SU-DHL-6 (cell line): ENCODE data around the gene FOXC1.

Experiments used
- H2AFZ ChIP-seq: fragments of 200-600 bp; sonication (generic); 2 replicates; pipeline ENCODE4 v1.6.1; 2014; ENCODE audit warnings: low read depth, mild to moderate bottlenecking, moderate library complexity, mixed read lengths, antibody characterized with exemption, low read length; ENCODE audit not compliant: severe bottlenecking
- H3F3A ChIP-seq: fragments of 200-600 bp; shearing (Covaris generic); 2 replicates; pipeline ENCODE4 v1.6.0; 2016; ENCODE audit warnings: antibody characterized with exemption, mild to moderate bottlenecking; ENCODE audit not compliant: insufficient read depth
- H3K27ac ChIP-seq: fragments of 200-600 bp; sonication (generic); 2 replicates; pipeline ENCODE4 v1.5.1; 2016; ENCODE audit warnings: low read depth, mild to moderate bottlenecking, low read length, moderate library complexity, mixed read lengths
- H3K27me3 ChIP-seq: fragments of 200-600 bp; sonication (generic), shearing (Covaris generic); 2 replicates; pipeline ENCODE4 v1.6.0; 2014; ENCODE audit warnings: mild to moderate bottlenecking, low read length
- H3K36me3 ChIP-seq: fragments of 200-600 bp; sonication (generic); 2 replicates; pipeline ENCODE4 v1.6.1; 2014; ENCODE audit warnings: mild to moderate bottlenecking, low read length, mixed read lengths
- H3K4me2 ChIP-seq: fragments of 300-600, 200-600 bp; shearing (Covaris generic), sonication (generic); 2 replicates; pipeline ENCODE4 v1.6.0; 2014; ENCODE audit warnings: low read length, low read depth, mild to moderate bottlenecking; ENCODE audit not compliant: poor library complexity, severe bottlenecking
- H3K4me3 ChIP-seq: fragments of 200-600 bp; sonication (generic); 2 replicates; pipeline ENCODE4 v1.5.1; 2014; ENCODE audit warnings: antibody characterized with exemption, low read length, mild to moderate bottlenecking, mixed read lengths; ENCODE audit not compliant: insufficient read depth, poor library complexity, severe bottlenecking
- H3K79me2 ChIP-seq: fragments of 200-600 bp; sonication (generic); 2 replicates; pipeline ENCODE4 v1.6.1; 2014; ENCODE audit warnings: mild to moderate bottlenecking, low read length, moderate library complexity; ENCODE audit not compliant: insufficient read depth
- H3K9ac ChIP-seq: fragments of 200-600 bp; sonication (generic); 2 replicates; pipeline ENCODE4 v1.7.0; 2014; ENCODE audit warnings: mild to moderate bottlenecking, low read length
- H3K9me2 ChIP-seq: fragments of 200-600 bp; sonication (generic); replicated peaks from 2 replicates; pipeline ENCODE4 v1.6.1; 2014; ENCODE audit warnings: low read length; ENCODE audit not compliant: insufficient read depth
- H3K9me3 ChIP-seq: fragments of 200-600 bp; sonication (generic); 2 replicates; pipeline ENCODE4 v1.6.1; 2014; ENCODE audit warnings: low read length, mixed read lengths; ENCODE audit not compliant: insufficient read depth
- H4K20me1 ChIP-seq: fragments of 200-600 bp; sonication (generic); 2 replicates; pipeline ENCODE4 v1.6.1; 2014; ENCODE audit warnings: low read depth, mild to moderate bottlenecking, antibody characterized with exemption, low read length, moderate library complexity, mixed read lengths
- CTCF ChIP-seq: fragments of 200-600 bp; sonication (generic); IDR thresholded peaks from one replicate; pipeline ENCODE4 v1.5.1; 2017; ENCODE audit warnings: antibody characterized with exemption, mild to moderate bottlenecking, low read length, moderate library complexity; ENCODE audit not compliant: insufficient read depth, poor library complexity, severe bottlenecking
- EZH2phosphoT487 ChIP-seq: fragments of 200-600 bp; sonication (generic), shearing (Covaris generic); conservative IDR thresholded peaks from 2 replicates; pipeline ENCODE4 v1.6.1; 2018; ENCODE audit warnings: mild to moderate bottlenecking, antibody characterized with exemption, low read length, moderate library complexity, mixed read lengths

The FOXC1 gene

GRCh38 chr6:1619098-1619672 is 9.5 kb downstream of the FOXC1 start:
- Histone ChIP-seq H3K9me3 (no peaks in the 10 kb centered on the region), H3F3A (no peaks in the 10 kb centered on the region), H3K4me2 (no peak overlapping the region), H3K9me2 (no peaks in the 10 kb centered on the region), H3K27ac (no peak overlapping the region), H3K27me3 (no peaks in the 10 kb centered on the region), H3K36me3 (no peaks in the 10 kb centered on the region), H3K9ac (no peak overlapping the region), H3K4me3 (no peak overlapping the region), H2AFZ (no peak overlapping the region), H3K79me2 (no peaks in the 10 kb centered on the region), H4K20me1 (no peaks in the 10 kb centered on the region)
- TF ChIP-seq CTCF = no peak
- TF ChIP-seq EZH2phosphoT487 = no peak

DNA sequence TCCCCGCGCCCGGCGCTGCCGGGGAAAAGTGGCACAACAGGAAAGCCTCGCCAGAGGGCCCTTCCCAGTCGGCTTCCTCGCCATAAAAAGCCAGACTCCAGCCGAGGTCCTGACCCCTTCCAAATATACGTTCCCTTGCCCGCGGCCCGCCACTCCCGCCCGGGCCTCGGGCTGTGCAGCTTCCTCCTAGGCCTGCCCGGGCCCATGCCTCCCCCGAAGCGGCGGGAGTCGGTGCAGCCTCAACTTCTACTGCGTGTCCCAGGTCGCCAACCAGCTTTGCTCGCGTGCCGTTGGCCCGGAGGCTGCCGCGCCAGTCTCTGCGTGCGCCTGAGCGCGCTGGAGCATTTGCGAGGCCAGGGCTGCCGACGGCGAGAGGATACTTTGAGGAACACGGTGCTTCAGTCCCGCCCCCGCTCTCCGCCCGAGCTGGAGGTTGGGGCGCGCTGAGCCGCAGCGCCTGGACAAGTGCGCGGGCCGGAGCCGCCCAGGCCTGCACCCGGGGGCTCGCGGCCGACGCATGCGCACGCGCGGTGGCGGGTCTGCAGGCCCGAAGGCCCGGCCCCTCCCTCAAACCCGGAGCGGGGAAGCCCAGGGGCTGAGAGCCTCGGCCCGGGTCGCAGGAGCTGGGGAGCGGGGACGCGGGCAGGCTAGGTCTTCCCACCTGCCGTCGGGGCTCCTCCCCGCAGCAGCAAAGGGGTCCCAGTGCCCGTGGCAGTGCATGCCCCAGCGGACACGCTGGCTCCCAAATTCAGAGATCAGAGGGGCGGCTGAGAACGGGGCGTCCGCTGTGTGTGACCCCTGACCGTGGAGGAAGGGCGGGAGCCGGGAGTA is 10.2 kb downstream of the FOXC1 start:
- Histone ChIP-seq H2AFZ (no peak overlapping the region), H3K4me2 (no peak overlapping the region), H4K20me1 (no peaks in the 10 kb centered on the region), H3K9ac (no peak overlapping the region), H3K27me3 (no peaks in the 10 kb centered on the region), H3K4me3 (no peak overlapping the region), H3K36me3 (no peaks in the 10 kb centered on the region), H3K9me2 (no peaks in the 10 kb centered on the region), H3F3A (no peaks in the 10 kb centered on the region), H3K79me2 (no peaks in the 10 kb centered on the region), H3K27ac (no peak overlapping the region), H3K9me3 (no peaks in the 10 kb centered on the region)
- TF ChIP-seq EZH2phosphoT487 (no peak), CTCF (no peak)

- no peaks in the 10 kb centered on the region for H3K9me2 ChIP-seq
- no peak overlapping the region for H3K9ac ChIP-seq
- H3K4me2 ChIP-seq = no peak overlapping the region
- no peak overlapping the region for H3K4me3 ChIP-seq
- no peak overlapping the region for H3K27ac ChIP-seq
- no peak for TF ChIP-seq CTCF
- TF ChIP-seq EZH2phosphoT487 = no peak
- no peaks in the 10 kb centered on the region for H4K20me1 ChIP-seq
- H3K9me3 ChIP-seq = no peaks in the 10 kb centered on the region
- H3K79me2 ChIP-seq = no peaks in the 10 kb centered on the region
- H3K27me3 ChIP-seq = no peaks in the 10 kb centered on the region
- H2AFZ ChIP-seq = no peak overlapping the region
- H3F3A ChIP-seq = no peaks in the 10 kb centered on the region
- H3K36me3 ChIP-seq = no peaks in the 10 kb centered on the region
These were observed 10.9 kb downstream of the FOXC1 start for GRCh38 chr6:1620504-1621069.
